CD4-positive, CD25-positive, alpha-beta regulatory T cell (primary cell): ENCODE results near the gene RUNX2. TPM values are rescaled to one million over a fixed set of nuclear protein-coding genes. Genes with fewer than 3 reads are reported as not detected.

Source experiments
- ATAC-seq, 2 donors: fragments of 150-1000 bp; cut with Tn5 transposase; one replicate each; pipeline ENCODE4 v1.10.0; 2021; ENCODE audit warnings: low read depth in 2 of 2, moderate number of reproducible peaks in 2 of 2, moderate library complexity in 1 of 2
- DNase-seq, 3 donors: peaks; one replicate each; pipeline versions ENCODE4 v3.0.0 to v3.0.0-alpha.2; 2012 to 2022; ENCODE audit warnings: mixed read lengths in 1 of 3
- H3K27ac ChIP-seq: one replicate; pipeline ENCODE4 v1.7.0; 2013; ENCODE audit warnings: mild to moderate bottlenecking, low read length; ENCODE audit not compliant: insufficient read depth, poor library complexity, severe bottlenecking
- H3K27me3 ChIP-seq: one replicate; pipeline ENCODE4 v1.7.0; 2013; ENCODE audit warnings: low read length; ENCODE audit not compliant: control insufficient read depth, insufficient read depth
- H3K36me3 ChIP-seq: one replicate; pipeline ENCODE4 v1.7.0; 2013; ENCODE audit warnings: mild to moderate bottlenecking, low read length, moderate library complexity; ENCODE audit not compliant: control insufficient read depth, insufficient read depth
- H3K4me1 ChIP-seq: 2 replicates; pipeline ENCODE4 v1.7.0; 2013; ENCODE audit warnings: mild to moderate bottlenecking, low read length; ENCODE audit not compliant: insufficient read depth, control insufficient read depth, poor library complexity, severe bottlenecking
- H3K4me3 ChIP-seq: one replicate; pipeline ENCODE4 v1.7.0; 2013; ENCODE audit warnings: low read depth, mild to moderate bottlenecking, low read length, moderate library complexity
- H3K9me3 ChIP-seq, 2 experiments: 1 replicate in 1 of 2; 2 replicates in 1 of 2; pipeline ENCODE4 v1.7.0; 2013; ENCODE audit warnings: low read length in 2 of 2, mild to moderate bottlenecking in 1 of 2, moderate library complexity in 1 of 2; ENCODE audit not compliant: control insufficient read depth in 2 of 2
- H3K27ac Mint-ChIP-seq, 3 donors: one replicate each; pipeline ENCODE4 v1.8.0; 2020 to 2022; ENCODE audit warnings: mild to moderate bottlenecking in 3 of 3, mixed read lengths in 3 of 3, moderate library complexity in 2 of 3
- H3K27me3 Mint-ChIP-seq: one replicate; pipeline ENCODE4 v1.8.0; 2022; ENCODE audit warnings: mild to moderate bottlenecking, mixed read lengths
- H3K36me3 Mint-ChIP-seq: one replicate; pipeline ENCODE4 v1.8.0; 2020; ENCODE audit warnings: mixed read lengths
- H3K4me1 Mint-ChIP-seq, 4 donors: one replicate each; pipeline ENCODE4 v1.8.0; 2020 to 2022; ENCODE audit warnings: mixed read lengths in 4 of 4, mild to moderate bottlenecking in 1 of 4
- H3K4me3 Mint-ChIP-seq, 4 donors: one replicate each; pipeline ENCODE4 v1.8.0; 2020 to 2022; ENCODE audit warnings: mild to moderate bottlenecking in 4 of 4, mixed read lengths in 4 of 4, moderate library complexity in 3 of 4
- H3K9me3 Mint-ChIP-seq, 7 donors: one replicate each; pipeline ENCODE4 v1.8.0; 2020 to 2022; ENCODE audit warnings: mixed read lengths in 7 of 7, mild to moderate bottlenecking in 3 of 7, moderate library complexity in 2 of 7
- polyA plus RNA-seq, 4 donors: library from polyadenylated mRNA; unstranded; fragments of 300-500 nt; fragmentation: Illumina TruSeq; gene quantifications; one replicate each; pipeline ENCODE4 v1.2.3, GENCODE V29; 2021
- total RNA-seq: library from RNA; stranded (reverse); gene quantifications from one replicate; pipeline ENCODE4 v1.2.3, GENCODE V29; 2022

RUNX2 gene
- total and polyA plus RNA-seq, 5 donors from 2014 or later, result 5.3 to 30.0 (median 5.5) TPM

DNA sequence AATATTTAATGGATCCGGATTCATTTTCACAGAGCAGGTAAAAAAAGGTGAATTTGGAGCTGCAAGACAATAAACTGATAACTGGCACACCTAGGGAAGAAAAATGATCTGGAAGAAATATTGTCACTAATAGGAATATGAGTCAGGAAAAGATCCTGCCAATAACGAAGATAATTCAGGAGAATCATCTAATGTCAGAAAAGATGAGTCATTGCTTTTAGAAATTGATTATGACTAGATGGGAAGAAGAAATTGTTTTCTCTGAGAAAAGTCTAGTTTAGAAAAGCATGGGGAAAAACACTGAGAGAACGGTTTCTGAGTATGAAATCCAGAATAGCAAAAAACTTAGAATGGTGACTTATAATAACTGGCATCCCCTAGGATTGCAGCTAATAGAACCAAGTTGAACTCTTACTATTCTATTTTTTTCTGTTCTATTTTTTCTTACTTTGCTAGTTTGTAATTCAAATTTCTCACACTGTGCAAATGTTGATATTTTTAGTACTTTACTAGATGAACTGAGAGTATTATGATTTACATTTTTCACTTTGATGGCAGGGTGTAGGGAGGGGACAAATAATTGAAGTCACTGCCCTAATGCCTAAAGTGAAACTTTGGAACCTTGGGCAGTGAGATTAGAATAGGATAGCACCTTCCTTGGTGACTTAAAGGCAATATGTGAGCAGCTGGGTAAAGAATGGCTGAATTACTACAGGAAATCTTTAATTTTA lies 87.8 kb downstream of the RUNX2 start:
- Mint-ChIP-seq H3K9me3 (no peaks in the 10 kb centered on the region), H3K4me3 (peak overlapping the region in 1 of 4 donors; percentile 17), H3K4me1 (peaks cover 11 to 19% (median 15%) of the 10 kb centered on the region in 4 donors), H3K27ac (no peak overlapping the region), H3K36me3 (no peaks in the 10 kb centered on the region), H3K27me3 (peaks cover 60% of the 10 kb centered on the region)
- ATAC-seq (no peak), DNase-seq (no peak)
- peaks cover 9% of the 10 kb centered on the region for H3K27me3 ChIP-seq
- H3K4me3 ChIP-seq, result no peak overlapping the region
- no peaks in the 10 kb centered on the region for H3K9me3 ChIP-seq
- H3K4me1 ChIP-seq, result peaks cover 18% of the 10 kb centered on the region
- H3K27ac ChIP-seq, result no peak overlapping the region
- H3K36me3 ChIP-seq, result no peaks in the 10 kb centered on the region

DNA sequence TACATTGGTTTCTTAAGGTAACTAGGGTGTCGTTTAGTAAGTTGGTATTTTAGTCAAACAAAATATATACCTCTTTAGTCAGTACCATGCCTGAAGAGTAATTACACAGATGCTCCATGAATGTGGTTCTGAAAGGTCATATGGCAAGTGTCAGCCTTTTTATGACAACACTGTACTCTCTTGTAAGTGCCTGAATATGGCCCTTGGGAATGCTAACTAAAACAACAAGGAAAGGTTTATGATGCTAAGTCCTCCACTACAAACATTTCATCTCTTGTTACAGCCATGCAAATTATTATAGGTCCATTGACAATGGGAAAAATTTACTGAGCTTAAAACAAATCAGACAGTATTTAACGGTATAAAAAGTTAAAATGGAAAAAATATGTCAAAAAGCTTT lies 88.6 kb downstream of the RUNX2 start:
- no peak for ATAC-seq
- H3K4me3 Mint-ChIP-seq, result no peak overlapping the region
- H3K27ac ChIP-seq, result no peak overlapping the region
- no peak overlapping the region for H3K27ac Mint-ChIP-seq
- H3K4me1 Mint-ChIP-seq, result peaks cover 11 to 26% (median 18%) of the 10 kb centered on the region in 4 donors
- no peak for DNase-seq
- peaks cover 25% of the 10 kb centered on the region for H3K4me1 ChIP-seq
- H3K9me3 ChIP-seq, result no peaks in the 10 kb centered on the region
- peaks cover 64% of the 10 kb centered on the region for H3K27me3 Mint-ChIP-seq
- H3K36me3 ChIP-seq, result no peaks in the 10 kb centered on the region
- H3K36me3 Mint-ChIP-seq, result no peaks in the 10 kb centered on the region
- no peaks in the 10 kb centered on the region for H3K9me3 Mint-ChIP-seq
- H3K4me3 ChIP-seq, result no peak overlapping the region
- H3K27me3 ChIP-seq, result peaks cover 9% of the 10 kb centered on the region

DNA sequence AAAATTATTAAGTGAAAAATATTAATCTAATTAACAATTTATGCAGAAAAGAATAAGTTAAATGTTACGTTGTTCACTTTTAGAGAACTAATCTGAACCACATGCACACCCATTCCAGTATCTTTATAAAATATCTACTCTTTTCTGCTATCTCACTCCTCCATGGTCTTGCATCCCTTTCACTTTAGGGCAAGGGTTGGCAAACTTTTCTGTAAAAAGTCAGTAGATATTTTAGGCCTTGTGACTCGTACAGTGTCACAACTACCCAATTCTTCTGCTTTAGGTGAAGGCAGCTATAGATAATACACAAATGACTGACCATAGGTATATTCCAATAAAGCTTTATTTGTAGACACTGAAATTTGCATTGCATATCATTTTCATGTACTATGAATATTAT lies 89.3 kb downstream of the RUNX2 start:
- Histone ChIP-seq H3K27ac (no peak overlapping the region), H3K9me3 (no peaks in the 10 kb centered on the region), H3K4me3 (no peak overlapping the region), H3K27me3 (peaks cover 9% of the 10 kb centered on the region), H3K36me3 (no peaks in the 10 kb centered on the region), H3K4me1 (peaks cover 26% of the 10 kb centered on the region)
- Mint-ChIP-seq H3K27ac (no peak overlapping the region), H3K4me3 (no peak overlapping the region), H3K36me3 (no peaks in the 10 kb centered on the region), H3K27me3 (peaks cover 64% of the 10 kb centered on the region), H3K4me1 (peaks cover 11 to 30% (median 18%) of the 10 kb centered on the region in 4 donors), H3K9me3 (peaks cover 0 to 2% (median 0%) of the 10 kb centered on the region in 7 donors)
- ATAC-seq (no peak), DNase-seq (no peak)

DNA sequence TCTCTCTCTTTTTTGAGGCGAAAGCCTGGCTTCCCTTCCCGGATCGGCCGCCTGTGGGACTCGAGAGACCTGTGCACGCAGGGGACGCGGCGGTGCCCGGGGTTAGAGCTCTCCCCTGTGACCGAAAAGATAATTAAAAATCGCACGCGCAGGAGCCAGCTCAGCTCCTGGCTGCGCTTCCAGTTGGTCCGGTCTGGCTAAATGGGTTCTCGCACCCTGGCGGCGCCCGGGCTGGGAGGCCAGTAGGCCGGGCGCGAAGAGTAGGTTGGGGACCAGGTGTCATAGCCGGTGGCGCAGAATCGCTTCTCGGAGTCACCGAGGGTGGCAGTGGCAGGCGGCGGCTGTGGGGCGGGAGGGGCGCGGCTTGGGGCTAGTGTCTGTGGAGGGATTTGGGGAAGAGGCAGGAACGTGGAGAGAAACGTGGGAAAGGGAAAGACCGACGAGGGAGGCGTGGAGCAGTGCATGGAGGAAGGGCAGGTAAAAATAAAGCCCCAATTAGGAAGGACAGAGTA lies 91.5 kb downstream of the RUNX2 start:
- Histone ChIP-seq H3K4me1 (peaks cover 44% of the 10 kb centered on the region), H3K27ac (no peak overlapping the region), H3K27me3 (peaks cover 9% of the 10 kb centered on the region), H3K36me3 (no peaks in the 10 kb centered on the region), H3K4me3 (peak overlapping the region; percentile 84), H3K9me3 (no peaks in the 10 kb centered on the region)
- ATAC-seq (peak; percentile 26 to 28), DNase-seq (peak; percentile 23 to 63 (median 45))
- peak overlapping the region in 1 of 3 donors; percentile 90 for H3K27ac Mint-ChIP-seq
- peak overlapping the region; percentile 90 to 98 (median 94) for H3K4me3 Mint-ChIP-seq
- H3K4me1 Mint-ChIP-seq, result peaks cover 11 to 44% (median 19%) of the 10 kb centered on the region in 4 donors
- peaks cover 63% of the 10 kb centered on the region for H3K27me3 Mint-ChIP-seq
- peaks cover 0 to 2% (median 0%) of the 10 kb centered on the region in 7 donors for H3K9me3 Mint-ChIP-seq
- no peaks in the 10 kb centered on the region for H3K36me3 Mint-ChIP-seq

DNA sequence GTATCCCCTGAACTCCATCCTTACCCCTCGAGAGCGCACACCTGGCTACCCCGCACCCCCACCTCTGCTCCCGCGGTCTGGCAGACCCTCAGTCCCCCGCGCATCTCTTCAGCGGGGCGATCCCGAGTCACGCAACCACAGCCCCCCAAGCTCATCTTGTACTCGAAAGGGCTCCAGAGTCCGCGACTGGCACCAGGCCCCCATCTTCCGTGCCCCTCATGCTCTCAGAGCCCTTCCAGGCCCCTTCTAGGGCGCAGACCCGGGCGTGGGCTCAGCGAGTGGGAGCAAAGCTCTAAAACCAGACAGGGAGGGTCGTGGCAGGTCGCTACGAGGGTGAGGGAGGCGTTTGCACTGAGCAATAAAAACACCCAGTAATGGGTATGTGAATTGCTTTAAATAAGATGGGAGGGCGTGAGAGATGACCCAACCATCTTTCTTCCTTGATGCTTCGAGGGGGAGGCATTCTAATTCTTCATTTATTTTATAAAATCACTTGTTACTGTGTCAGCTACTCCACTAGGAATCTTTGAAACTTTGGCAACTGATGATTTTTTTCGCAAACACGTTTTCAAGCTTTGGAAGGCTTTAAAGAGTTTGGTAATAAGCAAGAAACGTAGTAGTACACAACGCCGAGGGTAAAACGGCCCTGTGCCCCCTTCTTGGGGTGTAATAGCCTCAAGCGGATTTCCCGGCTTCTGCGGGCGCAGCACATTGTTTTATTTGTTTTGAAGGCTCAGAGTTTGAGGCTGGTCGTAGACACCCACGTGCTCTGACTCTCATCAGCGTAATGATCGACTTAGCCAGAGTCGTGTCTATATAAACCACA lies 92.2 kb downstream of the RUNX2 start:
- Mint-ChIP-seq H3K27ac (peak overlapping the region; percentile 82 to 90 (median 90)), H3K27me3 (peaks cover 62% of the 10 kb centered on the region), H3K4me1 (peaks cover 11 to 49% (median 23%) of the 10 kb centered on the region in 4 donors)

DNA sequence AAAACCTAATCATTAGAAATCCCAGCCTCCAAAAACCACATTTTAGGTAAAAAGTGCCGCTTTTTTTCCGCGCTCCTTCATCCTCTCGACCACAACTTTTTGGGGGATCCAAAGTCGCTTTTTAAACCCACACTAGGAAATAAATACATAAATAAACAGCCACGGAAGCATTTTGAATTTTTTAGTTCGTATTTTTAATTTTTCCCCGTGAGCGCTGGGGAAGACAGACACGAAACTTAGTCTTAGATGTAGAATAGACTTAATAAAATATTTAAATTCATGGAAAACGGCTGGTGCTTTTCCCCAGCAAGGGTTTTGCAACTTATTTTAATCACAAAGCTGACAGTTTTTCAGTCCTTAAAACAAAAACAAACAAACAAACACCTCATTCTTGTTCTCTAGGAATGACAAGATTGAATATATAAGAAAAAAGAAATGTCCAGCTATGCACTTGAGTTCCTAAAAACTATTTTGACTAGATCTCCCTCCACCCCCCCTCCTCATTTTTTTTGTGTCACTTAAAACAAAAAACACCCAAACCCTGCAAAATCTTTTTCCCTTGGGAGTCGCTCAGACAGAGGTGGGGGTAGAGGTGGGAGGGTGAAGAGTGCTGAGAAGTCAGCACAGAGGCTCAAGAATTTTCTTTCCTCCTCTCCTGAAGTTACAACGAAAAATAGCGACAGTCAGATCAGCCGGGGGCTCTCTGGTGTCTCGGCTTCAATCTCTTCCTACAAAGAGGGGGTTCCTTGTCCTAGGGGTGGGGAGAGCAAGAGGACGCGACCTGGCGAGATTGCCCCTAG lies 93.0 kb downstream of the RUNX2 start:
- DNase-seq (peak in 1 of 3 donors; percentile 10), ATAC-seq (no peak)
- Histone ChIP-seq H3K4me1 (peaks cover 49% of the 10 kb centered on the region), H3K27ac (peak overlapping the region; percentile 57), H3K27me3 (peaks cover 7% of the 10 kb centered on the region), H3K9me3 (no peaks in the 10 kb centered on the region), H3K36me3 (no peaks in the 10 kb centered on the region), H3K4me3 (peak overlapping the region; percentile 84)
- peaks cover 0 to 2% (median 0%) of the 10 kb centered on the region in 7 donors for H3K9me3 Mint-ChIP-seq
- H3K27ac Mint-ChIP-seq, result peak overlapping the region; percentile 89 to 90 (median 90)
- H3K27me3 Mint-ChIP-seq, result peaks cover 54% of the 10 kb centered on the region
- peaks cover 18 to 53% (median 28%) of the 10 kb centered on the region in 4 donors for H3K4me1 Mint-ChIP-seq
- H3K4me3 Mint-ChIP-seq, result peak overlapping the region; percentile 90 to 98 (median 94)
- H3K36me3 Mint-ChIP-seq, result no peaks in the 10 kb centered on the region

More for the DNA sequence above, 92.2 kb downstream of the RUNX2 start:
- peak overlapping the region; percentile 90 to 98 (median 94) for H3K4me3 Mint-ChIP-seq
- Histone ChIP-seq H3K27ac (peak overlapping the region; percentile 57), H3K4me3 (peak overlapping the region; percentile 84), H3K4me1 (peaks cover 48% of the 10 kb centered on the region), H3K27me3 (peaks cover 9% of the 10 kb centered on the region), H3K9me3 (no peaks in the 10 kb centered on the region), H3K36me3 (no peaks in the 10 kb centered on the region)
- DNase-seq (peak; percentile 47 to 62 (median 51)), ATAC-seq (no peak)
- H3K36me3 Mint-ChIP-seq, result no peaks in the 10 kb centered on the region
- H3K9me3 Mint-ChIP-seq, result peaks cover 0 to 2% (median 0%) of the 10 kb centered on the region in 7 donors
